GM19324 (cell line): Measurements from ENCODE around the gene EIF4G3.
"Not testable (repeated sequence)": the region's sequence is repeated elsewhere in the genome, so short reads cannot be mapped to it uniquely, and the experiment has no call there.

Source experiments
- ATAC-seq: cut with Tn5 transposase; IDR thresholded peaks from one replicate; pipeline ENCODE4 v1.9.1; 2021; ENCODE audit warnings: mild to moderate bottlenecking, moderate library complexity; ENCODE audit not compliant: unreplicated experiment, low FRiP score

Gene EIF4G3

GRCh38 chr1:20974069-20974468 lies 202.6 kb downstream of the EIF4G3 start:
- ATAC-seq, result no peak

- ATAC-seq, result no peak
These were observed 203.8 kb downstream of the EIF4G3 start for GRCh38 chr1:20972855-20973254.

- ATAC-seq, result peak; percentile 57
These were observed 211.9 kb downstream of the EIF4G3 start for GRCh38 chr1:20964540-20965484.

GRCh38 chr1:20962576-20963258 lies 214.0 kb downstream of the EIF4G3 start:
- ATAC-seq, result no peak

- ATAC-seq, result no peak
These were observed 218.3 kb downstream of the EIF4G3 start for GRCh38 chr1:20958430-20958829.

- ATAC-seq, result no peak
These were observed 220.4 kb downstream of the EIF4G3 start for GRCh38 chr1:20956272-20956671.

GRCh38 chr1:20950679-20951078 lies 226.0 kb downstream of the EIF4G3 start:
- ATAC-seq, result no peak

- ATAC-seq, result no peak
These were observed 226.7 kb downstream of the EIF4G3 start for GRCh38 chr1:20949871-20950590.

GRCh38 chr1:20948101-20948500 lies 228.6 kb downstream of the EIF4G3 start:
- ATAC-seq, result no peak

GRCh38 chr1:20947409-20947808 lies 229.3 kb downstream of the EIF4G3 start:
- ATAC-seq, result no peak

GRCh38 chr1:20936621-20937020 lies 240.1 kb downstream of the EIF4G3 start:
- no peak for ATAC-seq

GRCh38 chr1:20936216-20936615 lies 240.5 kb downstream of the EIF4G3 start:
- no peak for ATAC-seq

- ATAC-seq, result no peak
These were observed 241.0 kb downstream of the EIF4G3 start for GRCh38 chr1:20935717-20936116.

GRCh38 chr1:20932437-20932977 lies 244.2 kb downstream of the EIF4G3 start:
- no peak for ATAC-seq

GRCh38 chr1:20931930-20932436 lies 244.7 kb downstream of the EIF4G3 start:
- ATAC-seq, result no peak

GRCh38 chr1:20930427-20930826 lies 246.3 kb downstream of the EIF4G3 start:
- ATAC-seq, result no peak

GRCh38 chr1:20928146-20928545 lies 248.6 kb downstream of the EIF4G3 start:
- no peak for ATAC-seq

GRCh38 chr1:20921285-20921684 lies 255.4 kb downstream of the EIF4G3 start:
- ATAC-seq, result no peak

GRCh38 chr1:20913242-20913641 lies 263.5 kb downstream of the EIF4G3 start:
- ATAC-seq, result no peak

GRCh38 chr1:20907526-20907925 lies 269.2 kb downstream of the EIF4G3 start:
- not testable (repeated sequence) for ATAC-seq

GRCh38 chr1:20903437-20903836 lies 273.3 kb downstream of the EIF4G3 start:
- no peak for ATAC-seq
